Endothelial cell of umbilical vein (primary cell): ENCODE data around the gene PRM1. TPM values are rescaled to one million over a fixed set of nuclear protein-coding genes. Genes with fewer than 3 reads are reported as not detected.
"Not testable (repeated sequence)": the region's sequence is repeated elsewhere in the genome, so short reads cannot be mapped to it uniquely, and the experiment has no call there.

Experiments used
- BruUV-seq: library from RNA; stranded (reverse); fragments of 400-500 nt; replicated peaks from 2 replicates; lab custom pipeline; 2021; lab: Mats Ljungman, UMichigan
- CTCF ChIA-PET: fragments of 300-600, 350-600 bp; sonication (Branson Sonifier 250); formaldehyde crosslinking; loops from one replicate; lab custom pipeline; 2021; ENCODE audit warnings: antibody characterized with exemption, inconsistent platforms; lab: Charles Lee
- POLR2A ChIA-PET: fragments of 300-600, 350-600 bp; sonication (Branson Sonifier 250); formaldehyde crosslinking; loops from one replicate; lab custom pipeline; 2021; ENCODE audit warnings: antibody characterized with exemption, inconsistent platforms; lab: Charles Lee
- DNase-seq: peaks from one replicate; pipeline ENCODE4 v3.0.0-alpha.2; 2011; ENCODE audit warnings: low read depth, low spot score
- FAIRE-seq: peaks from 2 replicates; lab custom pipeline; 2011; peaks lifted over from hg19 to GRCh38; lab: Jason Lieb, UNC
- H2AFZ ChIP-seq: 2 replicates; pipeline ENCODE4 v1.6.0; 2012; ENCODE audit warnings: low read depth, low read length, control low read depth, inconsistent platforms
- H3K27ac ChIP-seq: 2 replicates; pipeline ENCODE4 v1.5.1; 2011; ENCODE audit warnings: low read depth, mild to moderate bottlenecking, control low read depth, low read length, moderate library complexity; ENCODE audit not compliant: insufficient read depth
- H3K27me3 ChIP-seq, 2 experiments: 2 replicates each; pipeline versions ENCODE4 v1.6.0 to v1.6.1; 2011; ENCODE audit warnings: low read length in 2 of 2, mixed read lengths in 1 of 2; ENCODE audit not compliant: control insufficient read depth in 2 of 2, insufficient read depth in 2 of 2
- H3K36me3 ChIP-seq, 2 experiments: 2 replicates in 1 of 2; 3 replicates in 1 of 2; pipeline ENCODE4 v1.5.1; 2011; ENCODE audit warnings: low read length in 2 of 2, mild to moderate bottlenecking in 1 of 2, moderate library complexity in 1 of 2; ENCODE audit not compliant: control insufficient read depth in 2 of 2, insufficient read depth in 2 of 2; ENCODE audit errors: extremely low read depth in 1 of 2
- H3K4me1 ChIP-seq: 3 replicates; pipeline ENCODE4 v1.5.1; 2011; ENCODE audit warnings: mild to moderate bottlenecking, low read length; ENCODE audit not compliant: control insufficient read depth, insufficient read depth; ENCODE audit errors: extremely low read depth
- H3K4me2 ChIP-seq: 2 replicates; pipeline ENCODE4 v1.6.1; 2011; ENCODE audit warnings: low read length, control low read depth, mixed read lengths; ENCODE audit not compliant: insufficient read depth
- H3K4me3 ChIP-seq, 3 experiments: fragments of 200-600 bp in 1 of 3; sonication (generic), shearing (Covaris generic) in 1 of 3; replicated peaks in 1 of 3; 2 replicates each; pipeline ENCODE4 v1.5.1; 2011 to 2016; ENCODE audit warnings: control low read depth in 3 of 3, low read length in 3 of 3, mild to moderate bottlenecking in 2 of 3, inconsistent platforms in 1 of 3, low read depth in 1 of 3, moderate library complexity in 1 of 3; ENCODE audit not compliant: insufficient read depth in 1 of 3
- H3K79me2 ChIP-seq: 2 replicates; pipeline ENCODE4 v1.6.0; 2012; ENCODE audit warnings: low read length, inconsistent platforms; ENCODE audit not compliant: control insufficient read depth, insufficient read depth
- H3K9ac ChIP-seq: replicated peaks from 2 replicates; pipeline ENCODE3; 2011; ENCODE audit warnings: low read length, control low read depth; ENCODE audit not compliant: insufficient read depth; ENCODE audit errors: extremely low read depth
- H3K9me1 ChIP-seq: replicated peaks from 3 replicates; pipeline ENCODE4 v1.6.0; 2011; ENCODE audit warnings: mild to moderate bottlenecking, low read length; ENCODE audit not compliant: control insufficient read depth, insufficient read depth; ENCODE audit errors: extremely low read depth
- H3K9me3 ChIP-seq: replicated peaks from 2 replicates; pipeline ENCODE4 v1.5.1; 2012; ENCODE audit warnings: low read length, inconsistent platforms; ENCODE audit not compliant: control insufficient read depth, insufficient read depth
- H4K20me1 ChIP-seq: replicated peaks from 2 replicates; pipeline ENCODE3; 2011; ENCODE audit warnings: mild to moderate bottlenecking, low read length; ENCODE audit not compliant: control insufficient read depth, insufficient read depth; ENCODE audit errors: extremely low read depth
- EZH2 ChIP-seq: IDR thresholded peaks from 2 replicates; pipeline ENCODE4 v1.6.1; 2012; ENCODE audit warnings: borderline replicate concordance, low read depth, mild to moderate bottlenecking, moderate library complexity, low read length, inconsistent platforms; ENCODE audit not compliant: severe bottlenecking
- FOS ChIP-seq: IDR thresholded peaks from 2 replicates; pipeline ENCODE4 v1.6.1; 2011; ENCODE audit warnings: mild to moderate bottlenecking, low read length, moderate library complexity, borderline replicate concordance; ENCODE audit not compliant: insufficient read depth
- GATA2 ChIP-seq: IDR thresholded peaks from 2 replicates; pipeline ENCODE4 v1.7.0; 2011; ENCODE audit warnings: low read depth, mild to moderate bottlenecking, moderate library complexity, mixed read lengths, low read length; ENCODE audit not compliant: insufficient read length, insufficient read depth
- JUN ChIP-seq: IDR thresholded peaks from 2 replicates; pipeline ENCODE4 v1.6.1; 2011; ENCODE audit warnings: borderline replicate concordance, low read depth; ENCODE audit not compliant: insufficient read length, insufficient read depth
- MYC ChIP-seq: IDR thresholded peaks from one replicate; pipeline ENCODE4 v1.6.1; 2011; ENCODE audit warnings: mild to moderate bottlenecking, low read depth, low read length
- POLR2A ChIP-seq: IDR thresholded peaks from 2 replicates; pipeline ENCODE4 v1.6.1; 2012; ENCODE audit warnings: low read depth, mild to moderate bottlenecking, control low read depth, low read length
- POLR2AphosphoS5 ChIP-seq: IDR thresholded peaks from 2 replicates; pipeline ENCODE4 v1.6.1; 2012; ENCODE audit warnings: low read depth, mild to moderate bottlenecking, control low read depth, low read length, moderate library complexity; ENCODE audit not compliant: insufficient read depth
- dilution Hi-C: fragments of 300-500 bp; cut with MboI; formaldehyde crosslinking; loops from one replicate; pipeline ENCODE4 v1.15.0; 2019; ENCODE audit warnings: low sequenced_read_pairs; ENCODE audit not compliant: extremely low pct_ligation_motif_present
- intact Hi-C: fragments of 100-400 bp; cut with micrococcal nuclease; formaldehyde crosslinking; loops from one replicate; pipeline ENCODE4 v1.10.0; 2022
- polyA plus RNA-seq, 4 experiments: library from polyadenylated mRNA; depleted of rRNA in 3 of 4; stranded (reverse) in 3 of 4; unstranded in 1 of 4; fragments of >200 nt; gene quantifications; 2 replicates each; pipeline versions ENCODE4 v1.2.1 to v1.2.3, GENCODE V29; 2011 to 2012; ENCODE audit warnings: missing spikeins in 1 of 4
- total RNA-seq: library from RNA; stranded (reverse); gene quantifications from 2 replicates; pipeline ENCODE4 v1.2.3, GENCODE V29; 2021
- TF ChIP-seq, protein P1 (sequence below), 2 donors: IDR thresholded peaks; 1 replicate in 1 of 2; 2 replicates in 1 of 2; pipeline ENCODE4 v1.5.1; 2011; ENCODE audit warnings: low read length in 2 of 2, mild to moderate bottlenecking in 2 of 2, moderate library complexity in 2 of 2, control low read depth in 1 of 2, inconsistent platforms in 1 of 2, low read depth in 1 of 2; ENCODE audit not compliant: insufficient read depth in 1 of 2; ENCODE audit errors: extremely low read depth in 1 of 2
- TF ChIP-seq, protein P2 (sequence below): IDR thresholded peaks from 2 replicates; pipeline ENCODE4 v1.6.1; 2011; ENCODE audit not compliant: insufficient read depth, insufficient read length

PRM1 gene
- total and polyA plus RNA-seq, 2 donors (not counting 3 experiments of a cell fraction or from before 2014, with no cell fraction given) = not detected

DNA sequence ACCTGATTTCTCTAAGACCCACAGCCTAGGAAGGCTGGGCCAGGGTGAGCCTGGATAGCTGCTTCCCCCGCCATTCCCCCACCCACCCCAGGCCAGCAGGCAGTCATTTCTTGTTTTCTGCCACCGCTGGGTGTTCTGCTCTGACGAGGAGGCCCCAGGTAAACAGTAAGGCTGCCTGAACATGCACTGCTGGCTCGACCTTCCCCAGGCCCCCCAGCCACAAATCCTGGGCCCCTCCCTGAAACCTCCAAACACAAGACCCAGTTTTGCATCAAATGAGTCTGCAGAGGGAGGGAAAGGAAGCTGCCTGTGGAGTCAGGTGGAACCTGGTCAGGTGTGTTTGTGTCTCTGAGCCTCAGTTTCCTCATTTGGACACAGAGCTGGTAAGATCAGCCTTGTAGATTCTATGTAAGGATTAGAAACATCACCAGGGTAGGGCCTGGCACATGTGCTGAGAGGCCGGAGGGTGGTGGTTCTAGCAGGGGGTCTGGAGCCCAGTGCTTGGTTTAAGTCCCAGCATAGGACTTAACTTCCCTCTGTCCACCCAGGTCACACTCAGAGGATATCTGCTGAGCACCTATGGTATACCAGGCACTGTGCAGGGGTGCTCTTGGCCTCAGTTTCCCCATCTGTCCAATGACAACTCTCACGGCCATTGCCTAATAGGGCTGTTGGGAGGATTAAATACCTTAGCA is 18.9 kb upstream of the PRM1 start:
- H3K9me1 ChIP-seq = no peaks in the 10 kb centered on the region
- no peak overlapping the region for H3K9ac ChIP-seq
- DNase-seq (no peak), FAIRE-seq (no peak)
- POLR2A ChIA-PET = no interaction called here
- no TSS peak for BruUV-seq
- no peaks in the 10 kb centered on the region for H3K9me3 ChIP-seq
- no peak overlapping the region for H2AFZ ChIP-seq
- H3K4me1 ChIP-seq = no peaks in the 10 kb centered on the region
- no peaks in the 10 kb centered on the region for H3K36me3 ChIP-seq
- dilution Hi-C loops = no loop called here
- no peak overlapping the region for H3K4me3 ChIP-seq
- H3K79me2 ChIP-seq = no peaks in the 10 kb centered on the region
- no peak overlapping the region for H3K27ac ChIP-seq
- H4K20me1 ChIP-seq = no peaks in the 10 kb centered on the region
- no peak overlapping the region for H3K4me2 ChIP-seq
- CTCF ChIA-PET = no interaction called here
- intact Hi-C loops = no loop called here
- TF ChIP-seq, protein P1, sequence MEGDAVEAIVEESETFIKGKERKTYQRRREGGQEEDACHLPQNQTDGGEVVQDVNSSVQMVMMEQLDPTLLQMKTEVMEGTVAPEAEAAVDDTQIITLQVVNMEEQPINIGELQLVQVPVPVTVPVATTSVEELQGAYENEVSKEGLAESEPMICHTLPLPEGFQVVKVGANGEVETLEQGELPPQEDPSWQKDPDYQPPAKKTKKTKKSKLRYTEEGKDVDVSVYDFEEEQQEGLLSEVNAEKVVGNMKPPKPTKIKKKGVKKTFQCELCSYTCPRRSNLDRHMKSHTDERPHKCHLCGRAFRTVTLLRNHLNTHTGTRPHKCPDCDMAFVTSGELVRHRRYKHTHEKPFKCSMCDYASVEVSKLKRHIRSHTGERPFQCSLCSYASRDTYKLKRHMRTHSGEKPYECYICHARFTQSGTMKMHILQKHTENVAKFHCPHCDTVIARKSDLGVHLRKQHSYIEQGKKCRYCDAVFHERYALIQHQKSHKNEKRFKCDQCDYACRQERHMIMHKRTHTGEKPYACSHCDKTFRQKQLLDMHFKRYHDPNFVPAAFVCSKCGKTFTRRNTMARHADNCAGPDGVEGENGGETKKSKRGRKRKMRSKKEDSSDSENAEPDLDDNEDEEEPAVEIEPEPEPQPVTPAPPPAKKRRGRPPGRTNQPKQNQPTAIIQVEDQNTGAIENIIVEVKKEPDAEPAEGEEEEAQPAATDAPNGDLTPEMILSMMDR (IDR thresholded peaks at IDR 0.05; ENCODE audit: extremely low read depth in 1 of 2, insufficient read depth in 1 of 2, low read depth in 1 of 2, low read length in 2 of 2) = no peak
- TF ChIP-seq JUN (no peak), POLR2A (no peak), MYC (no peak), EZH2 (no peak), GATA2 (no peak), POLR2AphosphoS5 (no peak), FOS (no peak)
- TF ChIP-seq, protein P2, sequence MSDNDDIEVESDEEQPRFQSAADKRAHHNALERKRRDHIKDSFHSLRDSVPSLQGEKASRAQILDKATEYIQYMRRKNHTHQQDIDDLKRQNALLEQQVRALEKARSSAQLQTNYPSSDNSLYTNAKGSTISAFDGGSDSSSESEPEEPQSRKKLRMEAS = no peak
- no peaks in the 10 kb centered on the region for H3K27me3 ChIP-seq

DNA sequence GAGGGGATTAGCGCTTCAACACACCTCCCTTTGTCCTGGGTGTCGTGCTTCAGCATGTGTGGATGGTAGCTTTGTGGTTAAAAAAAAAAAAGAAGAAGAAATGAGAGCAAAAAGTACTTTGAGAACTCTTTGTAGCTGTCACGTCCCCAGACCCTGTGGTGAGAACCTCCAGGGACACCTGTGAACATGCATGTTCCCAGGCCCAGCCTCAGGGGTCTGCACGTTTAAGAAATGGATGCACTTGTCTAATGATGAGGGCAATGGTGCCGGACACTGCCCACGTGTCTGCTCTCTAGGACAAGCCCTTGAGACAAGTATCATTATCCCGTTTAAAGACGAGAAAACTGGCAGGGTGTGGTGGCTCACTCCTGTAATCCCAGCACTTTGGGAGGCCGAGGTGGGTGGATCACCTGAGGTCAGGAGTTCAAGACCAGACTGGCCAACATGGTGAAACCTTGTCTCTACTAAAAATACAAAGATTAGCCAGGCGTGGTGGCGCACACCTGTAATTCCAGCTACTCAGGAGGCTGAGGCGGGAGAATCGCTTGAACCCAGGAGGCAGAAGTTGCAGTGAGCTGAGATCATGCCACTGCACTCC is 17.9 kb upstream of the PRM1 start:
- H3K9me1 ChIP-seq, H2AFZ ChIP-seq, H3K27me3 ChIP-seq, H3K36me3 ChIP-seq, H3K9me3 ChIP-seq, FAIRE-seq, H3K9ac ChIP-seq, BruUV-seq, H3K79me2 ChIP-seq, H3K27ac ChIP-seq, H4K20me1 ChIP-seq, dilution Hi-C loops, DNase-seq, intact Hi-C loops, H3K4me1 ChIP-seq, H3K4me3 ChIP-seq, POLR2A ChIA-PET, H3K4me2 ChIP-seq: not testable (repeated sequence)
- CTCF ChIA-PET = interaction anchor here (1.1 to 2.2 kb wide), 3 partner anchors 13 to 345 kb away, joined by 3 to 8 read pairs (median 4); partner anchors contain the start of gene SOCS1
